Activated T-cell treated with anti-CD3 and anti-CD28 coated beads, Interleukin-2, amount 50 U/mL, for 48 hours (primary cell): ENCODE results near the gene MESD.

Experiments used
- DNase-seq, 2 experiments: peaks; one replicate each; pipeline ENCODE4 v3.0.0-alpha.2; 2020

Gene MESD

GRCh38 chr15:80957556-80957955 lies 32.1 kb downstream of the MESD start:
- no peak for DNase-seq

- peak; percentile 70 to 77 for DNase-seq
Observed at GRCh38 chr15:80955571-80956452, 33.8 kb downstream of the MESD start.

GRCh38 chr15:80953953-80954778 lies 35.5 kb downstream of the MESD start:
- no peak for DNase-seq

- no peak for DNase-seq
Observed at GRCh38 chr15:80953001-80953952, 36.3 kb downstream of the MESD start.

- no peak for DNase-seq
Observed at GRCh38 chr15:80951941-80952340, 37.7 kb downstream of the MESD start.

GRCh38 chr15:80950291-80951078 lies 39.1 kb downstream of the MESD start:
- no peak for DNase-seq

GRCh38 chr15:80949756-80950155 lies 39.9 kb downstream of the MESD start:
- no peak for DNase-seq

GRCh38 chr15:80948651-80949292 lies 40.8 kb downstream of the MESD start:
- no peak for DNase-seq

GRCh38 chr15:80946576-80946975 lies 43.0 kb downstream of the MESD start:
- DNase-seq = no peak

GRCh38 chr15:80945605-80946004 lies 44.0 kb downstream of the MESD start:
- DNase-seq = no peak

- DNase-seq = no peak
Observed at GRCh38 chr15:80944818-80945217, 44.8 kb downstream of the MESD start.

GRCh38 chr15:80942746-80943565 lies 46.7 kb downstream of the MESD start:
- no peak for DNase-seq

GRCh38 chr15:80942266-80942665 lies 47.4 kb downstream of the MESD start:
- DNase-seq = no peak

GRCh38 chr15:80940851-80941250 lies 48.8 kb downstream of the MESD start:
- no peak for DNase-seq

GRCh38 chr15:80940331-80940730 lies 49.3 kb downstream of the MESD start:
- DNase-seq = no peak

- no peak for DNase-seq
Observed at GRCh38 chr15:80939216-80939615, 50.4 kb downstream of the MESD start.

GRCh38 chr15:80937718-80938117 lies 51.9 kb downstream of the MESD start:
- no peak for DNase-seq

- DNase-seq = no peak
Observed at GRCh38 chr15:80936288-80937078, 53.1 kb downstream of the MESD start.

- DNase-seq = no peak
Observed at GRCh38 chr15:80934761-80935221, 54.8 kb downstream of the MESD start.
